Adrenal gland (tissue), 5 donors: ENCODE results near the gene ANKDD1A.

Experiments used
- CTCF ChIP-seq, 6 experiments: fragments of 450-650 bp in 4 of 6; fragments of 200-600 bp in 2 of 6; sonication (generic) in 1 of 6; IDR thresholded peaks; 1 replicate in 5 of 6; 2 replicates in 1 of 6; pipeline versions ENCODE4 v1.5.1 to v1.8.0; 2016 to 2021; ENCODE audit warnings: antibody characterized with exemption in 6 of 6, mild to moderate bottlenecking in 2 of 6, moderate library complexity in 1 of 6
- POLR2A ChIP-seq, 2 donors: fragments of 450-650 bp; IDR thresholded peaks; one replicate each; pipeline ENCODE4 v1.6.1; 2017; ENCODE audit warnings: antibody characterized with exemption in 2 of 2, mild to moderate bottlenecking in 2 of 2, moderate library complexity in 1 of 2
- donor health status: DM: no; HTN: no; CAD: no.

- no peak for TF ChIP-seq CTCF (IDR thresholded peaks at IDR 0.05)
- TF ChIP-seq POLR2A (IDR thresholded peaks at IDR 0.05), result no peak
Observed at GRCh38 chr15:64898406-64898805, 13.3 kb upstream of the ANKDD1A start.
